Heart left ventricle (tissue), 13 donors: ENCODE measurements around the gene MBP.

Experiments
- CTCF ChIP-seq, 12 donors: fragments of 200-600 bp; sonication (generic) in 4 of 12; IDR thresholded peaks; one replicate each; pipeline versions ENCODE4 v1.5.0 to v1.8.0; 2018 to 2022; ENCODE audit warnings: antibody characterized with exemption in 12 of 12, mild to moderate bottlenecking in 5 of 12
- POLR2A ChIP-seq, 2 donors: fragments of 450-650 bp; IDR thresholded peaks; one replicate each; pipeline ENCODE4 v1.6.1; 2017; ENCODE audit warnings: antibody characterized with exemption in 2 of 2, mild to moderate bottlenecking in 2 of 2, moderate library complexity in 2 of 2
- donor health status: ischemic (EF 13 %, LVEDD 7.1; RV severe dilation, severe dysfunction).
- donor health status: DM: no; HTN: yes; CAD: no.
- donor health status: DM: no; HTN: no; CAD: no.
- donor health status: ischemic (EF 25% LVEDD 6.9; RV normal size, moderate dysfunction).
- donor health status: ischemic (EF 25% LVEDD 5.7; RV mildly dilated, moderate dysfunction).
- donor health status: ischemic (EF 35%, LVEDD 5.7; RV mildly dilated, moderate dysfunction).
- donor health status: nonischemic (EF 11% LVEDD 7.7; RV severe dilation, severe dysfunction).
- donor health status: DM: yes; HTN: yes; CAD: no.
- donor health status: PGD.
- donor health status: ischemic (EF 29% LVEDD 5.4; RV normal size, mild dysfunction).
- donor health status: nonischemic (EF 23%, LVEDD 6.1; RV moderate dilation, normal function).

DNA sequence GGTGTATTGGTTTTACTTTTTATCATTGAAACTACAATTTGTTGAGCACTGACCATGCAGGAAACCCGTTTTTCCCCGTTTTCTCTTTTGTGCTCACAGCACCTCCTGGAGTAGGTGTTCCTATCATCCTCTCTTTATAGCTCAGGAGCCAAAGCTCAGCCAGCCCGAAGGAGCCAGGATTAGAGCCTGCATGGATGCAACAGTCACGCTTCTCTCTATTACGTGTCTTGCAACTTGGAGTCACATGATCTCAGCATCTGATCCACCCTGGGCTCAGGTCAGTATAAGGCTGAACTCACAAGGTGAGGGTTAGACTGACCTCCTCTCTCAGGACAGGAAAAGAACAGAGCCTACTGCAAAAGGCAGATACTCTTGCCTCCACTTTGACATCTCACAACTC, 150.5 kb downstream of the MBP start:
- TF ChIP-seq CTCF (IDR thresholded peaks at IDR 0.05): no peak
- TF ChIP-seq POLR2A (IDR thresholded peaks at IDR 0.05): no peak
